Ishikawa (cell line): Measurements from ENCODE around the gene ZNF646.

ENCODE experiments used
- CEBPB ChIP-seq: IDR thresholded peaks from 2 replicates; pipeline ENCODE4 v1.6.1; 2012
- CREB1 ChIP-seq: IDR thresholded peaks from 2 replicates; pipeline ENCODE4 v1.6.1; 2012; ENCODE audit warnings: low read depth
- EGR1 ChIP-seq: IDR thresholded peaks from 2 replicates; pipeline ENCODE4 v1.6.1; 2012
- EP300 ChIP-seq: IDR thresholded peaks from 2 replicates; pipeline ENCODE4 v1.6.1; 2012; ENCODE audit warnings: borderline replicate concordance
- FOXM1 ChIP-seq: IDR thresholded peaks from 2 replicates; pipeline ENCODE4 v1.6.1; 2012; ENCODE audit warnings: low read depth, borderline replicate concordance
- NFIC ChIP-seq: IDR thresholded peaks from 2 replicates; pipeline ENCODE4 v1.6.1; 2012
- RAD21 ChIP-seq: IDR thresholded peaks from 2 replicates; pipeline ENCODE4 v1.6.1; 2012; ENCODE audit warnings: low read depth
- TAF1 ChIP-seq: IDR thresholded peaks from 2 replicates; pipeline ENCODE4 v1.6.1; 2012; ENCODE audit warnings: low read depth, mild to moderate bottlenecking
- TCF12 ChIP-seq: IDR thresholded peaks from 2 replicates; pipeline ENCODE4 v1.6.1; 2012; ENCODE audit warnings: low read depth
- TEAD4 ChIP-seq: IDR thresholded peaks from 2 replicates; pipeline ENCODE4 v1.6.1; 2012
- YY1 ChIP-seq: IDR thresholded peaks from 2 replicates; pipeline ENCODE4 v1.6.1; 2012; ENCODE audit warnings: low read depth
- ZBTB7A ChIP-seq: IDR thresholded peaks from 2 replicates; pipeline ENCODE4 v1.6.1; 2012; ENCODE audit warnings: low read depth
- TF ChIP-seq, protein P1 (sequence below): IDR thresholded peaks from 2 replicates; pipeline ENCODE4 v1.6.1; 2012
- TF ChIP-seq, protein P2 (sequence below): IDR thresholded peaks from 2 replicates; pipeline ENCODE4 v1.6.1; 2012
- TF ChIP-seq, protein P3 (sequence below): IDR thresholded peaks from 2 replicates; pipeline ENCODE4 v1.6.1; 2012; ENCODE audit warnings: low read depth, mild to moderate bottlenecking

ZNF646 gene

DNA sequence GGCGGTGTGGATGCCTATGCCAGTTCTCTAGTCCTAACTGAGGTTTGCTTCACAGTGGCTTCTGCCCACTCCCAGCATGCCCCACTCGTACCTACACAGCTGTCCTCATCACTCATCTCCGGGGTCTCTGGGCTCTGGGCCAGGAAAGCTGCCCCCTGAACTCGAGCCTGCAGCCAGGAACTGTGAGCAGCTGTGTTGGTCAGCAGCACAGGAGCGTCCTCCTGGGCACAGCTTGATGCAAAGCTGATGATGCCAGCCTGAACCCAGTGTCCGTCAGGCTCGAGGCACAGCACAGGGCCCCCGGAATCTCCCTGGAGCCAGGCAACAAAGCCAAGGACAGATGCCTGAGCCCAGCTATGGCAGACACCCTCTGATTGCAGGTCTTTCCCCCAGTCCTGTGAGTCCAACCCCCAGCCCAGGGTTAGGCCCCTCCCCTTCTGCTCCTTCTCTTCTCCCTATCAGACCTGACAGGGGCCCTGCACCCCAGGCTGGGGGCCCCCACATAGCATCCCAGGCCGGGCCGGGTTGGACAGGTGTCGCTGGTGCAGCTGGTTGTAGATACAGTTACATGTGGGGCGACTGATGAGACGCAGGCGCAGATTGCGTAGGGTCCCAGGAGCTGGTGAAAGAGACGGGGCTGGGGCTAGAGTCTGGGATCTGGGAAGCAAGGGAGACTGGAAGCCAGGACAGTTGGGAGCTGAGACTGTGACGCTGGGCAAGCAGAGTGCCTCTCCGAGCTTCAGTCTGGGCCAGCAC, 11.8 kb downstream of the ZNF646 start:
- TF ChIP-seq CREB1 = no peak
- TF ChIP-seq, protein P1, sequence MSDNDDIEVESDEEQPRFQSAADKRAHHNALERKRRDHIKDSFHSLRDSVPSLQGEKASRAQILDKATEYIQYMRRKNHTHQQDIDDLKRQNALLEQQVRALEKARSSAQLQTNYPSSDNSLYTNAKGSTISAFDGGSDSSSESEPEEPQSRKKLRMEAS = no peak
- no peak for TF ChIP-seq CEBPB
- TF ChIP-seq FOXM1 = no peak
- no peak for TF ChIP-seq NFIC
- TF ChIP-seq EGR1 = no peak
- TF ChIP-seq ZBTB7A = no peak
- TF ChIP-seq, protein P2, sequence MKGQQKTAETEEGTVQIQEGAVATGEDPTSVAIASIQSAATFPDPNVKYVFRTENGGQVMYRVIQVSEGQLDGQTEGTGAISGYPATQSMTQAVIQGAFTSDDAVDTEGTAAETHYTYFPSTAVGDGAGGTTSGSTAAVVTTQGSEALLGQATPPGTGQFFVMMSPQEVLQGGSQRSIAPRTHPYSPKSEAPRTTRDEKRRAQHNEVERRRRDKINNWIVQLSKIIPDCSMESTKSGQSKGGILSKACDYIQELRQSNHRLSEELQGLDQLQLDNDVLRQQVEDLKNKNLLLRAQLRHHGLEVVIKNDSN = no peak
- no peak for TF ChIP-seq TCF12
- TF ChIP-seq EP300 = no peak
- TF ChIP-seq, protein P3, sequence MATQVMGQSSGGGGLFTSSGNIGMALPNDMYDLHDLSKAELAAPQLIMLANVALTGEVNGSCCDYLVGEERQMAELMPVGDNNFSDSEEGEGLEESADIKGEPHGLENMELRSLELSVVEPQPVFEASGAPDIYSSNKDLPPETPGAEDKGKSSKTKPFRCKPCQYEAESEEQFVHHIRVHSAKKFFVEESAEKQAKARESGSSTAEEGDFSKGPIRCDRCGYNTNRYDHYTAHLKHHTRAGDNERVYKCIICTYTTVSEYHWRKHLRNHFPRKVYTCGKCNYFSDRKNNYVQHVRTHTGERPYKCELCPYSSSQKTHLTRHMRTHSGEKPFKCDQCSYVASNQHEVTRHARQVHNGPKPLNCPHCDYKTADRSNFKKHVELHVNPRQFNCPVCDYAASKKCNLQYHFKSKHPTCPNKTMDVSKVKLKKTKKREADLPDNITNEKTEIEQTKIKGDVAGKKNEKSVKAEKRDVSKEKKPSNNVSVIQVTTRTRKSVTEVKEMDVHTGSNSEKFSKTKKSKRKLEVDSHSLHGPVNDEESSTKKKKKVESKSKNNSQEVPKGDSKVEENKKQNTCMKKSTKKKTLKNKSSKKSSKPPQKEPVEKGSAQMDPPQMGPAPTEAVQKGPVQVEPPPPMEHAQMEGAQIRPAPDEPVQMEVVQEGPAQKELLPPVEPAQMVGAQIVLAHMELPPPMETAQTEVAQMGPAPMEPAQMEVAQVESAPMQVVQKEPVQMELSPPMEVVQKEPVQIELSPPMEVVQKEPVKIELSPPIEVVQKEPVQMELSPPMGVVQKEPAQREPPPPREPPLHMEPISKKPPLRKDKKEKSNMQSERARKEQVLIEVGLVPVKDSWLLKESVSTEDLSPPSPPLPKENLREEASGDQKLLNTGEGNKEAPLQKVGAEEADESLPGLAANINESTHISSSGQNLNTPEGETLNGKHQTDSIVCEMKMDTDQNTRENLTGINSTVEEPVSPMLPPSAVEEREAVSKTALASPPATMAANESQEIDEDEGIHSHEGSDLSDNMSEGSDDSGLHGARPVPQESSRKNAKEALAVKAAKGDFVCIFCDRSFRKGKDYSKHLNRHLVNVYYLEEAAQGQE = no peak
- TF ChIP-seq YY1 = no peak
- TF ChIP-seq TAF1 = no peak
- TF ChIP-seq RAD21 = no peak
- no peak for TF ChIP-seq TEAD4

DNA sequence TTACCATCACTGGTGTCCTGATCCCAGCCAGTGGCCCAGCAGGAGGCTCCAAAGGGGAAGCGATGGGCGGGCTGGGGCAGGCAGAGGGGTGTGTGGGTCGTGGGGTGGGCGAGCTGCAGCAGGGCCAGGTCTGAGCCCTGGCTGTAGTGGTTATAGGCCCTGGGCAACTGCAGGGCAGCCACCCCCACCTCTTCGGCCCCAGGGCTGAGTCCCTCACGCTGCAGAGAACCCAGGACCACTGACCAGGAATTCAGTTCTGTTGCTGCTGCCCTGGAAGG, 12.3 kb downstream of the ZNF646 start:
- TF ChIP-seq FOXM1 = no peak
- TF ChIP-seq RAD21 = no peak
- no peak for TF ChIP-seq TAF1
- no peak for TF ChIP-seq ZBTB7A
- TF ChIP-seq, protein P3 = no peak
- TF ChIP-seq NFIC = no peak
- TF ChIP-seq, protein P1 = no peak
- TF ChIP-seq YY1 = no peak
- TF ChIP-seq, protein P2 = no peak

DNA sequence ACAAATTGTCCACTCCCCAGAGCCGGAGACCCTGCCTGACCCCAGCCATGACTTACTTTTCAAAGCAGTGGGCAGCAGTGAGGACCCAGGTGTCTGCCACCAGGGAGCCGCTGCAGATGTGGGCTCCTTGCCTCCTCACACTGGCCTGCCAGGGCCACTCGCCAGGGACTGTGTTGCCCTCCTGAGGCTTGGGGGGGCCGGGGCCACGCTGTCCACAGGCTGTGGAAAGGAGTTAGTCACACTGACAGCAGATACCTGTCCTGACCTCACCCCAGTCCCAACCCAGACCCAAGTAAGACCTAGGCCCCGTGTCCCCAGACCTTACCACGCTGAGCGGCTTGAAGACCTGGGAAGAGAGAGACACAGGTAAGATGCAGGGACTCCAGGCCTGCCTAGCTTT, 13.3 kb downstream of the ZNF646 start:
- TF ChIP-seq, protein P3 = no peak
- no peak for TF ChIP-seq EP300
- TF ChIP-seq ZBTB7A = no peak
- TF ChIP-seq, protein P1 = no peak
- no peak for TF ChIP-seq EGR1
- TF ChIP-seq TEAD4 = no peak
- TF ChIP-seq FOXM1 = no peak
- TF ChIP-seq, protein P2 = no peak
- TF ChIP-seq NFIC = no peak
- TF ChIP-seq RAD21 = no peak
- TF ChIP-seq TCF12 = no peak
- TF ChIP-seq CEBPB = no peak
- TF ChIP-seq CREB1 = no peak
- no peak for TF ChIP-seq YY1
- no peak for TF ChIP-seq TAF1

DNA sequence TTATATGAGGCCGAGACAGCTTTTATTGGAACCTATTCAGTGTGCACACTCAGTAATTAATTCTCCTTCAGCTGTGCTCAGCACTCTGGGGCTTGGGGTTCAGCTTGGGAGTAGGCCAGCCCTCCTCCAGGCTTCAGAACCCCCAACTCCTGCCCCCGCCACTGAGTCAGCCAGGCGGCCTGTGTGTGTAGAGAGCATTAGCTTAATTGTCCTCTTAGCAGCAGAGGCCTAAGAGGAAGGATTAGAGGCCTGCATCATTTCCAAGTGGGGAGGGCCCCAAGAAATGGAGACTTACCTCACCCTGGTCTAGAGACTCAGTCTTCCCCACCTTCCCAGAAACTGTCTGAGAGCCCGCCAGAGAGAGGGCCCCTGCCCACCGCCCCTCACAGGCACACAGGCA, 13.7 kb downstream of the ZNF646 start:
- TF ChIP-seq, protein P3 = no peak
- TF ChIP-seq TCF12 (no peak), TEAD4 (no peak), FOXM1 (no peak), EP300 (no peak), NFIC (no peak), YY1 (no peak), ZBTB7A (no peak), TAF1 (no peak), RAD21 (no peak), CREB1 (no peak)
- TF ChIP-seq, protein P2 = no peak
- TF ChIP-seq, protein P1 = no peak
